Activated T-cell treated with anti-CD3 and anti-CD28 coated beads, Interleukin-2, amount 50 U/mL, for 72 hours (primary cell): ENCODE data around the gene ELOF1. TPM values are rescaled to one million over a fixed set of nuclear protein-coding genes. Genes with fewer than 3 reads are reported as not detected.

ENCODE experiments used
- ATAC-seq, 2 donors: fragments of 150-1000 bp; cut with Tn5 transposase; replicated peaks in 1 of 2; 2 replicates each; pipeline ENCODE4 v1.10.0; 2021; ENCODE audit warnings: moderate library complexity in 2 of 2, mild to moderate bottlenecking in 1 of 2
- DNase-seq, 2 donors: peaks; one replicate each; pipeline ENCODE4 v3.0.0; 2021 to 2022; ENCODE audit warnings: mixed read lengths in 1 of 2
- H3K27ac Mint-ChIP-seq: one replicate; pipeline ENCODE4 v1.8.0; 2022; ENCODE audit warnings: mild to moderate bottlenecking, moderate library complexity, mixed read lengths
- H3K27me3 Mint-ChIP-seq: one replicate; pipeline ENCODE4 v1.8.0; 2022; ENCODE audit warnings: low read depth, mixed read lengths
- H3K36me3 Mint-ChIP-seq, 2 donors: one replicate each; pipeline ENCODE4 v1.8.0; 2022; ENCODE audit warnings: mixed read lengths in 2 of 2, mild to moderate bottlenecking in 1 of 2; ENCODE audit not compliant: insufficient read depth in 2 of 2
- H3K4me1 Mint-ChIP-seq: one replicate; pipeline ENCODE4 v1.8.0; 2022; ENCODE audit warnings: low read depth, mixed read lengths
- H3K4me3 Mint-ChIP-seq, 2 donors: one replicate each; pipeline ENCODE4 v1.8.0; 2022; ENCODE audit warnings: mild to moderate bottlenecking in 2 of 2, mixed read lengths in 2 of 2, moderate library complexity in 2 of 2
- H3K9me3 Mint-ChIP-seq, 2 donors: one replicate each; pipeline ENCODE4 v1.8.0; 2022; ENCODE audit warnings: mixed read lengths in 2 of 2
- total RNA-seq, 2 donors: library from RNA; stranded (reverse); gene quantifications; one replicate each; pipeline ENCODE4 v1.2.3, GENCODE V29; 2022

Gene ELOF1
- total RNA-seq, 2 donors from 2014 or later = 50.8 to 50.9 TPM

DNA sequence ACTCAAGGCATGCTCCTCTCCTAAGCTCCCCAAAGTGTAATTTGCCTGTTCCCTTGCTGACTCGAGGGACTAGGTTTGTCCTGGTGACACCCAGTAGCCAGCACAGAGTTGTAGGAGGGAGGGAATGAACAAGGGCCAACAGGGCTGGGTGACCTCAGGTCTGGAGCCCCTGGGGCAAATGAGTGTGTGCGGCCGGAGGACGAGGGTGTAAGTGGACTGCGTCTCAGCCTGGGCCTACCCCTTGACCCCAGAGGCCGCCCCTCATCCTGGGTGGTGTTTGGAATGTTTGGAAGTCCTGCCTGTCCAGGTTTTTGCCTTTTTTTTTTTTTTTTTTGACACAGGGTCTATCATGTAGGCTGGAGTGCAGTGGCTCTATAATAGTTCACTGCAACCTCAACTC is 52.1 kb downstream of the ELOF1 start:
- Mint-ChIP-seq H3K4me1 (peaks cover 27% of the 10 kb centered on the region), H3K9me3 (no peaks in the 10 kb centered on the region), H3K4me3 (peak overlapping the region; percentile 86 to 97), H3K27me3 (no peaks in the 10 kb centered on the region), H3K36me3 (peaks cover 0 to 8% of the 10 kb centered on the region in 2 donors), H3K27ac (peak overlapping the region; percentile 79)
- ATAC-seq = no peak
- no peak for DNase-seq

DNA sequence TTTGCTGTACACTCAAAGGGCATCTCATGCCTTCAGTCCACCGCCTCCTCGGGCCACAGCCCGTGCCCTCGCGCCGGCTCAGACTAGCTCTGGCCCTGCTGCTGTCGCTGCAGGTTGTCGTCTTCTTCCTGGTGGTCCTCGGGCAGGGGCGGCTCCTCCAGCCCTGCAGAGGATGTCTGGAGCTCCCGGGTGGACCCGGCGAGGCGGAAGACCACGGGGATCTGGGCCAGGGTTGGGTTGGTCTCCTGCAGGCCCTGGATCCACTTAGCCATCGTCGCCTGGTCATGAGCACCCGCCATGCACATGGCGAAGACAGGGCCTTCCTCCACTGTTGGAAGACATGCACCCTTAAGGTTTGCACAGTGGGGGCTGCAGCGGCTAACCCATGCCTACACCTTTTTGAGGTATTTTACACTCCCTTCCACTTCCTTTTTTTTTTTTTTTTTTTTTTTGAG is 52.9 kb downstream of the ELOF1 start:
- no peaks in the 10 kb centered on the region for H3K9me3 Mint-ChIP-seq
- peak overlapping the region; percentile 86 to 97 for H3K4me3 Mint-ChIP-seq
- DNase-seq (no peak), ATAC-seq (peak; percentile 19 to 38)
- peaks cover 0 to 9% of the 10 kb centered on the region in 2 donors for H3K36me3 Mint-ChIP-seq
- H3K27me3 Mint-ChIP-seq = no peaks in the 10 kb centered on the region
- peaks cover 27% of the 10 kb centered on the region for H3K4me1 Mint-ChIP-seq
- peak overlapping the region; percentile 79 for H3K27ac Mint-ChIP-seq

DNA sequence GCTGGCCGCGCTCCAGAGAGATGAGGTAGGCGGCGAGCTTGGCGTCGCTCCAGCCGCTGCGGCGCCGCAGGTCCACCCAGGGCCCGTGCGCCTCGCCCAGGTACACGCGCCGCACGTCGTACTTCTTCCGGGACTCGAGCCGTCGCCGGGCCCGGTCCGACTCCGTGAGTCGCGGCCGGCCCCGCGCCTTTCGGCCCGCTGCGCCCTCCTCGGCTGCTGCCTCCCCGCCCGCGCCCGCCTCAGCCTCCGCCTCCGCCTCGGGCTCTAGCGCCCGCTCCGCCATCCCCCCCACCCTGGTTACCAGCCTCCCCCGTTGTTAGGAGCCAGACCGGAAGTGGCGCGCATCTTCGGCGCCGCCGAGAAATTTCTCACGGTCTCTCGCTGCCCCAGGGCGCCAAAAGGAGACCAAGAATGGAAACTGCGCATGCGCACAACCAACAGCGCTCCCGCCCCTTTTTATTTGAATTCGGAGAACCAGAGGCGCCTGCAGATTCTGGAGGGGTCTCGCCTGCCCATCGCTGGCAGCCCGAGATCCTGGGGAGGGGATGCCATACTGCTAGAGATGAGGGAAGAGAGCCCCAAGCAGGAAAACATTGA is 53.4 kb downstream of the ELOF1 start, which contains the start of gene ZNF653:
Gene ZNF653, minus strand, starts transcription at position 336 of the 597 bp plus-strand sequence. Its CDS starts 53 bp downstream, at position 283.
- no peaks in the 10 kb centered on the region for H3K27me3 Mint-ChIP-seq
- peak; percentile 93 to 95 for DNase-seq
- H3K27ac Mint-ChIP-seq = peak within 1 kb of the TSS; percentile 95
- H3K4me1 Mint-ChIP-seq = peaks cover 27% of the 10 kb centered on the region
- peak; percentile 76 to 77 for ATAC-seq
- peak within 1 kb of the TSS; percentile 86 to 97 for H3K4me3 Mint-ChIP-seq
- no peaks in the 10 kb centered on the region for H3K9me3 Mint-ChIP-seq
- peaks cover 0 to 6% of the 10 kb centered on the region in 2 donors for H3K36me3 Mint-ChIP-seq

- ATAC-seq (peak; percentile 94), DNase-seq (peak; percentile 98 to 99)
- peak overlapping the region; percentile 86 to 97 for H3K4me3 Mint-ChIP-seq
- H3K9me3 Mint-ChIP-seq = no peaks in the 10 kb centered on the region
- H3K4me1 Mint-ChIP-seq = peaks cover 27% of the 10 kb centered on the region
- H3K27me3 Mint-ChIP-seq = no peaks in the 10 kb centered on the region
- H3K27ac Mint-ChIP-seq = peak overlapping the region; percentile 44
- H3K36me3 Mint-ChIP-seq = peaks cover 0 to 3% of the 10 kb centered on the region in 2 donors
Observed at GRCh38 chr19:11505032-11505503, 54.0 kb downstream of the ELOF1 start.

DNA sequence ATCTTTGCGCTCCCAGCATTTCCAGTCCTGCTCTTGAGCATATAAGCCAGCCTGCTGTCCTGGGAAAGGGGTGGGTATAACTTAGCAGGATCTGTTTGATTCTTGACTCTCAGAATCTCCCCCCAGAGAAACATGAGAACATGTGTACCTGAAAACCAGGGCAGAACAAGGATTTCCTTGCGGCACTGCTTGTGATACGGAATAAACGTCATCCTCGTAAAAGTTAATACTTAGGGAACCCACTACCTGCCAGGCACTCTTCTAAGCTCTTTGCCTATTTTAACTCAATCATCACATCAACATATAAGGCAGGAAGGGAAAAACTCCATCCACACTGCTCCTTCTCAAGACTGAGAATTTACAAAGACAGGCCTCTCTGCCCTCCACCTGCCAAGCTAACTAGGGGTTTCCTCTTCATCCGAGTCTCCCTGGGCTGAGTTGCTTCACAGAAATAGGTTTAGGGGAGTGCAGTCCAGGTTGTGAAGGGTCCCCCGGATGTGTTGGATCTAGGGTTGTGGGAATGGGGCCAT is 54.5 kb downstream of the ELOF1 start:
- ATAC-seq (no peak), DNase-seq (no peak)
- Mint-ChIP-seq H3K4me3 (peak overlapping the region; percentile 86 to 97), H3K27ac (peak overlapping the region; percentile 44), H3K36me3 (peaks cover 0 to 3% of the 10 kb centered on the region in 2 donors), H3K4me1 (peaks cover 27% of the 10 kb centered on the region), H3K9me3 (no peaks in the 10 kb centered on the region), H3K27me3 (no peaks in the 10 kb centered on the region)

Other genes with a start within 250 kb of the ELOF1 start
- 10 to 100 TPM; 13.3 to 16.8 TPM for gene RAB3D, start 219.6 kb downstream of the ELOF1 start, total RNA-seq
- 10 to 100 TPM; 60.4 to 64.7 TPM for gene TMEM205, start 213.0 kb downstream of the ELOF1 start, total RNA-seq
- 10 to 100 TPM; 27.9 to 30.7 TPM for gene CCDC159, start 212.7 kb downstream of the ELOF1 start, total RNA-seq
- 1 to 10 TPM; 6.9 to 9.7 TPM for gene PLPPR2, start 203.8 kb downstream of the ELOF1 start, total RNA-seq
- 1 to 10 TPM; 1.9 to 2.6 TPM for gene SWSAP1, start 184.6 kb downstream of the ELOF1 start, total RNA-seq
- 10 to 100 TPM in 1 of 2 donors, 1 to 10 TPM in 1; 9.6 to 11.1 TPM for gene EPOR, start 174.9 kb downstream of the ELOF1 start, total RNA-seq
- gene RGL3, start 139.9 kb downstream of the ELOF1 start, total RNA-seq = not detected
- under 1 TPM; 0.16 to 0.50 TPM for gene ODAD3, start 124.1 kb downstream of the ELOF1 start, total RNA-seq
- gene PRKCSH, start 123.6 kb downstream of the ELOF1 start, total RNA-seq = 100 to 1,000 TPM; 253 to 266 TPM
- under 1 TPM in 1 of 2 donors, not detected in 1; 0.48 TPM for gene ELAVL3, start 78.2 kb downstream of the ELOF1 start, total RNA-seq
- 10 to 100 TPM; 10.5 to 12.3 TPM for gene ZNF653, start 53.4 kb downstream of the ELOF1 start, total RNA-seq
- 10 to 100 TPM; 35.7 to 44.0 TPM for gene ECSIT, start 30.1 kb downstream of the ELOF1 start, total RNA-seq
- not detected for gene CNN1, start 20.4 kb downstream of the ELOF1 start, total RNA-seq
- 10 to 100 TPM; 22.9 to 31.5 TPM for gene ACP5, start 18.4 kb upstream of the ELOF1 start, total RNA-seq
- gene ZNF627, start 38.3 kb upstream of the ELOF1 start, total RNA-seq = 1 to 10 TPM; 8.1 to 8.5 TPM
- gene ZNF823, start 179.7 kb upstream of the ELOF1 start, total RNA-seq = 1 to 10 TPM; 1.4 to 3.3 TPM
- gene ZNF441, start 207.8 kb upstream of the ELOF1 start, total RNA-seq = 1 to 10 TPM; 5.3 to 6.0 TPM
- 1 to 10 TPM in 1 of 2 donors, under 1 TPM in 1; 0.46 to 2.4 TPM for gene ZNF491, start 239.3 kb upstream of the ELOF1 start, total RNA-seq